HCT116 (cell line): ENCODE measurements around the gene CDC42BPA.

Experiments used
- CBX3 ChIP-seq: IDR thresholded peaks from 2 replicates; pipeline ENCODE4 v1.6.1; 2012; ENCODE audit warnings: low read depth
- EGR1 ChIP-seq: IDR thresholded peaks from 2 replicates; pipeline ENCODE4 v1.6.1; 2012; ENCODE audit warnings: low read depth
- EZH2 ChIP-seq: fragments of 200-600 bp; sonication (generic); IDR thresholded peaks from 2 replicates; pipeline ENCODE4 v1.6.1; 2017; ENCODE audit warnings: antibody characterized with exemption, mixed run types
- FOSL1 ChIP-seq: IDR thresholded peaks from 2 replicates; pipeline ENCODE4 v1.6.1; 2012; ENCODE audit warnings: low read depth
- MAX ChIP-seq: IDR thresholded peaks from 2 replicates; pipeline ENCODE4 v1.6.1; 2012
- POLR2A ChIP-seq: IDR thresholded peaks from 2 replicates; pipeline ENCODE4 v1.7.0; 2011; ENCODE audit warnings: borderline replicate concordance; ENCODE audit not compliant: insufficient read depth, insufficient read length; ENCODE audit errors: extremely low read depth
- POLR2AphosphoS5 ChIP-seq: IDR thresholded peaks from 2 replicates; pipeline ENCODE4 v1.6.1; 2011; ENCODE audit warnings: mild to moderate bottlenecking, low read depth, low read length, moderate library complexity
- RAD21 ChIP-seq: IDR thresholded peaks from 2 replicates; pipeline ENCODE4 v1.6.1; 2012; ENCODE audit warnings: low read depth, mild to moderate bottlenecking
- REST ChIP-seq: IDR thresholded peaks from 2 replicates; pipeline ENCODE4 v1.6.1; 2012; ENCODE audit warnings: low read depth
- SIN3A ChIP-seq: IDR thresholded peaks from 2 replicates; pipeline ENCODE4 v1.6.1; 2012; ENCODE audit warnings: low read depth
- ZBTB33 ChIP-seq: IDR thresholded peaks from 2 replicates; pipeline ENCODE4 v1.6.1; 2011; ENCODE audit warnings: mild to moderate bottlenecking, low read length, moderate library complexity; ENCODE audit not compliant: insufficient replicate concordance; ENCODE audit errors: extremely low read depth
- ZFX ChIP-seq: fragments of 450-650 bp; IDR thresholded peaks from 2 replicates; pipeline ENCODE4 v1.6.1; 2017
- ZNF274 ChIP-seq: fragments of 200-500 bp; sonication (Bioruptor generic); IDR thresholded peaks from 2 replicates; pipeline ENCODE4 v1.6.1; 2014; ENCODE audit warnings: mild to moderate bottlenecking, low read depth, low read length, inconsistent platforms
- TF ChIP-seq, protein P1 (sequence below), 3 experiments: fragments of 200-600 bp in 1 of 3; sonication (generic) in 1 of 3; IDR thresholded peaks in 2 of 3; conservative IDR thresholded peaks in 1 of 3; 2 replicates each; pipeline ENCODE4 v1.5.1; 2012 to 2017; ENCODE audit warnings: low read depth in 2 of 3, low read length in 2 of 3, antibody characterized with exemption in 1 of 3, borderline replicate concordance in 1 of 3, control low read depth in 1 of 3, mild to moderate bottlenecking in 1 of 3, mixed read lengths in 1 of 3, mixed run types in 1 of 3, moderate library complexity in 1 of 3; ENCODE audit not compliant: insufficient read depth in 1 of 3

DNA sequence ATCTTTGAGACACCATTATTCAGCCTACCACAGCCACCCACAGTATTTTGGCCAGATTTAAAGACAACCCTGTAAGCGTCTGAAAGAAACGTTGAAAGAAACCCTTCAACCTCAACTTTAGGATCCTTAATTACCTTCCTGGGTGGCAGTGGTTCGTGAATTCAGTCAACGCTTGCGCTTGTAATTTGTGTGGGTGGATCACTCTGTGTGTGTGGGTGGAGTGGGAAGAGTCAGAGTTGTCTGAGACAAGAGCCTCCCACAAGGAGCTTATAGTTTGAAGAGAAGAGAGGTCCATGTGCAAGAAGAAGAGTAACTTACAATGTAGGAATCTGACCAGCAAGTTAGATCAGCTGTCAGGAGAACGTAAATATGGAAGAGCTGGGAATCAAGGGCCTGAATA is 369.8 kb downstream of the CDC42BPA start:
- TF ChIP-seq MAX = no peak
- no peak for TF ChIP-seq EZH2
- TF ChIP-seq ZFX = no peak
- TF ChIP-seq, protein P1, sequence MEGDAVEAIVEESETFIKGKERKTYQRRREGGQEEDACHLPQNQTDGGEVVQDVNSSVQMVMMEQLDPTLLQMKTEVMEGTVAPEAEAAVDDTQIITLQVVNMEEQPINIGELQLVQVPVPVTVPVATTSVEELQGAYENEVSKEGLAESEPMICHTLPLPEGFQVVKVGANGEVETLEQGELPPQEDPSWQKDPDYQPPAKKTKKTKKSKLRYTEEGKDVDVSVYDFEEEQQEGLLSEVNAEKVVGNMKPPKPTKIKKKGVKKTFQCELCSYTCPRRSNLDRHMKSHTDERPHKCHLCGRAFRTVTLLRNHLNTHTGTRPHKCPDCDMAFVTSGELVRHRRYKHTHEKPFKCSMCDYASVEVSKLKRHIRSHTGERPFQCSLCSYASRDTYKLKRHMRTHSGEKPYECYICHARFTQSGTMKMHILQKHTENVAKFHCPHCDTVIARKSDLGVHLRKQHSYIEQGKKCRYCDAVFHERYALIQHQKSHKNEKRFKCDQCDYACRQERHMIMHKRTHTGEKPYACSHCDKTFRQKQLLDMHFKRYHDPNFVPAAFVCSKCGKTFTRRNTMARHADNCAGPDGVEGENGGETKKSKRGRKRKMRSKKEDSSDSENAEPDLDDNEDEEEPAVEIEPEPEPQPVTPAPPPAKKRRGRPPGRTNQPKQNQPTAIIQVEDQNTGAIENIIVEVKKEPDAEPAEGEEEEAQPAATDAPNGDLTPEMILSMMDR (IDR thresholded peaks at IDR 0.05 in 2 of 3, conservative IDR thresholded peaks at IDR 0.05 in 1 of 3; ENCODE audit: borderline replicate concordance in 1 of 3, insufficient read depth in 1 of 3, low read depth in 2 of 3, low read length in 2 of 3) = no peak
- TF ChIP-seq EGR1 = no peak
- no peak for TF ChIP-seq CBX3
- TF ChIP-seq FOSL1 = no peak
- TF ChIP-seq RAD21 = no peak
- TF ChIP-seq POLR2AphosphoS5 = no peak
- no peak for TF ChIP-seq ZBTB33
- no peak for TF ChIP-seq POLR2A
- no peak for TF ChIP-seq SIN3A
- TF ChIP-seq ZNF274 = no peak
- no peak for TF ChIP-seq REST
